ENCODE results near the gene LTO1.

LTO1 gene

GRCh38 chr11:69656536-69657455 lies 18.4 kb downstream of the LTO1 start:
- DNase-seq, result no peak

GRCh38 chr11:69655479-69656428 lies 19.4 kb downstream of the LTO1 start:
- DNase-seq, result no peak

- no peak for DNase-seq
These were observed 20.3 kb downstream of the LTO1 start for GRCh38 chr11:69654660-69655478.

GRCh38 chr11:69654001-69654659 lies 21.0 kb downstream of the LTO1 start:
- no peak for DNase-seq

- DNase-seq, result no peak
These were observed 21.7 kb downstream of the LTO1 start for GRCh38 chr11:69653406-69653960.

GRCh38 chr11:69652999-69653398 lies 22.2 kb downstream of the LTO1 start:
- no peak for DNase-seq

GRCh38 chr11:69651834-69652620 lies 23.1 kb downstream of the LTO1 start:
- DNase-seq, result no peak

GRCh38 chr11:69650832-69651344 lies 24.3 kb downstream of the LTO1 start:
- no peak for DNase-seq

- DNase-seq, result no peak
These were observed 24.9 kb downstream of the LTO1 start for GRCh38 chr11:69650081-69650831.

GRCh38 chr11:69649576-69649900 lies 25.6 kb downstream of the LTO1 start:
- DNase-seq, result no peak

- DNase-seq, result no peak
These were observed 26.2 kb downstream of the LTO1 start for GRCh38 chr11:69648679-69649575.

GRCh38 chr11:69647761-69648497 lies 27.2 kb downstream of the LTO1 start:
- DNase-seq, result no peak

- no peak for DNase-seq
These were observed 27.8 kb downstream of the LTO1 start for GRCh38 chr11:69647390-69647748.

- no peak for DNase-seq
These were observed 28.4 kb downstream of the LTO1 start for GRCh38 chr11:69646493-69647389.

- no peak for DNase-seq
These were observed 29.2 kb downstream of the LTO1 start for GRCh38 chr11:69645801-69646492.

- DNase-seq, result no peak
These were observed 30.0 kb downstream of the LTO1 start for GRCh38 chr11:69644962-69645675.
